GM21423 (cell line): ENCODE results near the gene LILRB1.
"Not testable (repeated sequence)": the region's sequence is repeated elsewhere in the genome, so short reads cannot be mapped to it uniquely, and the experiment has no call there.

Experiments
- ATAC-seq: cut with Tn5 transposase; IDR thresholded peaks from one replicate; pipeline ENCODE4 v1.9.1; 2021; ENCODE audit warnings: mild to moderate bottlenecking, moderate library complexity; ENCODE audit not compliant: unreplicated experiment

LILRB1 gene

DNA sequence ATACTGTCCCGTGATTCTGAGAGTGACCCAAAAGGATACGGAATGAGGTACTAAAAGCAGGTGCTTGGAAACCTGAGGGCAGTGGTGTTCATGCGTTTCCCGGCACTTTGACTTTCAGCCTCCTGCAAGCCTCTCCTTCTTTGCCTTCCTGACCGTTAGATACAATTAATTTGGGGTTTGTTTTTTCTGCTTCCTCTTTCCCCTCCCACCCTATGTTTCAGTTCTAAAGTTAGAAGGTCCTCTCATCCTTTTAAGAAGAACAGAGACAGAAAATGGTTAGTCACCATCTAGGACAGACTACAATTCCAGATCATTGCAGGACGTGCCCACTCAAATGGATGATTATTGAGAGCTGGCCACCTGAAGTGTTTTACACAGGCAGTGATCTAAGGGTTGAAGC, 30.7 kb downstream of the LILRB1 start:
- no peak for ATAC-seq

DNA sequence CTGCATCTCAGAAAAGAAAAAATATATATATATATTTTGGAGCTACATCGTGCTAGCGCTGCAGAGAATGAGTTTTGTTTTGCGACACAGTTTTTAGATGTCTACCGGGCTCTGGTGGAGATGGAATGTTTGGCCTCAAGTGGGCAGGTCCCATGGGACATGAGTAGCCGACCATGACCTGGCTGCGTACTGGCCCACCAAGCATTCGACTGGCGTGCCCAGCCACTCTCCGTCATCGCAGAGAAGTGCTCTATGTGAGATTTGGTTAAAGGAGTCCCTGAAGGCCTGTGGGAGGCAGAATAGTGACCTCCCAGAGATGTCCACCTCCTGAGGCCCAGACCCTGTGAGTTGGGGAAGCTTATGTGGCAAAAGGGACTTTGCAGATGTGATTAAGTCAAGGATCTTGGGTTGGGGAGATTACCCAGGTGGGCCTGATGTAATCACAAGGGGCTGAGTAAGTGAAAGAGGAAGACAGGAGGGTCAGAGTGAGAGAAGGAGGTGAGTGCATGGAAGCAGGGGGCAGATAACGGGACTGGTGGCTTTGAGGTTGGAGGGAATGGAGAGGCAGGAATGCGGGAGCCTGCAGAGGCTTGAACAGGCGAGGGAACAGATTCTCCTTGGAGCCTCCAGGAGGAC, 31.7 kb downstream of the LILRB1 start:
- ATAC-seq = no peak

DNA sequence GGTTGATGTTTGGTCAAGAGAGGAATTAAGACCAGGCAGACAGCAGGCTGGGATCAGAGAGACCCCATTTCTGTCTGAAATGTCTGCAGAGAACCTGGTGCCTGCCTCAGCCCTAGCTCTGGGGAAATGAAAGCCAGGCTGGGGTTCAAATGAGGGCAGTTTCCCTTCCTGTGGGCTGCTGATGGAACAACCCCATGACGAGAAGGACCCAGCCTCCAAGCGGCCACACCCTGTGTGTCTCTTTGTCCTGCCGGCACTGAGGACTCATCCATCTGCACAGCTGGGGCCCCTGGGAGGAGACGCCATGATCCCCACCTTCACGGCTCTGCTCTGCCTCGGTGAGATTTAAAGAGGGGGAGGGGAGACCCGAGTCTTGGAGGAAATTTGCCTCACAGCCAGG, 32.4 kb downstream of the LILRB1 start, which contains the start of gene LILRB4:
Gene LILRB4, plus strand, starts transcription at position 256 of the 400 bp plus-strand sequence. Its CDS starts 49 bp downstream, at position 305.
- ATAC-seq = no peak

DNA sequence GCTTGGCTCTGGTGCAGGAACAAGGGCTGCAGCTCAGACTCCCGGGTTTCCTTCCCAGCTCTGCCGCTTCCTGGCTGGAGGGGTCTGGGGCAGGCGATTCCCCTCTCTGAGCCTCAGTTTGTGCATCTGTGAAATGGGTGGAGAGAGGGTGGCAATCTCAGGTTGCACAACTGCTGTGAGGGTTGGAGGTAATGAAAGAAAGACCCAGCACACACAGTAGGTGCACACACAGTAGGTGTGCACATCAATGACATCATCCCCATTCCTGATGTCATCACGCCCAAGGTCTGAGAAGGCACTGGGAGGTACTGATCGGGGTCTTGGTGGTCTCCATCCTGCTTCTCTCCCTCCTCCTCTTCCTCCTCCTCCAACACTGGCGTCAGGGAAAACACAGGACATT, 35.2 kb downstream of the LILRB1 start:
- ATAC-seq = no peak

DNA sequence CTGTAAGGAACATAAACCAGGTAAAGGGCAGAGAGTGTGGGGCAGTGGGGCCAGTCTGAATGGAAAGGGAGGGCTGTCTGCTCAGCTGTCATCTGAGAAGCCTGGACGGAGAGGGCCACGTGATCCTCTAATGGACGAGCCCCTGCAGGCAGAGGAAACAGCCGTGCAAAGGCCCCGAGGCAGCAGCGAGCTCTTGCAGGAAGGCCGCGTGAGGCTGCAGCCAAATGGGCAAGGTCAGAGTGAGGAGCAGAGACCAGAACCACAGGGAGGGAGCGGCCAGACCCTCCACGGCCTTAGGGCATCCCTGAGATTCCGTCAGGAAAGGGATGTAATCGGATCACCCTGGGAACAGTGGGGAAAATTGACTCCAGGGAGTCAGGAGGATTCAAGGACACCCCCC, 36.9 kb downstream of the LILRB1 start:
- ATAC-seq = no peak

DNA sequence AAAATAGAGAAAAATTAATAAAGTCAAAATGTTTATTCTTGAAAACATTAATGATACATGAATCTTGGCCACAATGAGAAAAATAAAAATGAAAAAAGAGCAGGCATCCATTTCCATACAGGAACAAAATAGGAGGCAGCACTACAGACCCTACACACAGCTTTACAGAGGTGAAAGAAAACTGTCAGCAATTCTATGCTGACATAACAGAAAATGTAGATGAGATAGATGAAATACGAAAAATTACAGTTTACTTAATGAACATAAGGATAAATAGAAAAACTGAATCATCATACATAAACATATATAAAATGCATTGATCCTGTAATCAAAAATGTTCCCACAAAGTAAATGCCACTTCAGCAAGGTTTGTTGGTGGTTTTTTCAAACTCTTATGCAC, 38.1 kb downstream of the LILRB1 start:
- ATAC-seq = no peak

DNA sequence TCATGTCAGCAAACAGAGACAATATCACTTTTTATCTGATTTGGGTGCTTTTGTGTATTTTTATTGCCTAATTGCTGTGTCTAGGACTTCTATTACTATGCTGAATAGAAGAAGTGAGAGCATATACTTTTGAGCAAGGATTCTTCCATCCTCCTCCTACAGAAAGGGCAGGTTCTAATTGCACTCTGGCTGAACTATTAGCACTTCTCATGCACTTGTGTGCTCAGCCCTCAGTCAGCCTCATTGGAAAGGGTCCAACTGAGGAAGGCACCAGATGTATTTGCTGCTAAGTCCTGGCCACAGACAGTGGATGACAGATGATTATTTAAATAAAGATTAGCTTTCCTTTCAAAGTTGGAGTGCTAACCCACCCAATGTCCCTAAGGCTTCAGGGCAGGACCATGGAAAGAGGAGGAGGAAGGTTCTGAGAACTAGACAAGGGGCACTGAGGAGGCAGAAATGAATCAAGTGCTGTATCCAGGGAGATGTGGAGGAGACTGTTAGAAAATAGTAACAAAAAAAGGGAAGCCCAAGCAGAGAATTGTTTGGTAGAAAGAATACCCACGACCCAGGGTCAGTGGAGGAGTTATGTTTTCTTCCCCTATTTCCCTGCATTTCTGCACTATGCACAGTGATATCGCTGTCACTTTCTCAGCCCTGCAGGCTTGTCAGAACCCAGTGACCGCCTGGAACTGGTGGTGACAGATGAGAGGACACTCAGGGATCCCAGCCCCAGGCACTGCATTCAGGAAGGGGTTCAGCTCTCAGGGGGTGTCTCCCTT, 40.5 kb downstream of the LILRB1 start:
- no peak for ATAC-seq

DNA sequence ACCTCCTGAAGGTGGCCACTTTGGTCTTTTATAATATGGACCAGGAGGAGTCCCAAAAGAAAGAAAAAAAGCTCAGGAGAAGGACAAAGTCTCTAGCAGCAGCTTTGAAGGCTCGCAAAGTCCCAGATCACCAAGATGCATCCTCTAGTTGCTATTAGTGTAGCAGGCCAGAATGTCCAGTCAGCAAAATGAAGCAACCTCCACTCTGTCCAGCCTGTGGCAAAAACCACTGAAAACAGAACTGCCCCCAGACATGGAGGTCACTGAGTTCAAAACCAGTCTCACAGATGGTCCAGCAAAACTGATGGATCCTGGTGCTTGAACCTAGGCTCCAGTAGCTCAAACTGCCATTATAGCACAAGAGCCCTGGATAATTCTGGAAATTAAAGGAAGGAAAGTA, 42.9 kb downstream of the LILRB1 start:
- no peak for ATAC-seq

DNA sequence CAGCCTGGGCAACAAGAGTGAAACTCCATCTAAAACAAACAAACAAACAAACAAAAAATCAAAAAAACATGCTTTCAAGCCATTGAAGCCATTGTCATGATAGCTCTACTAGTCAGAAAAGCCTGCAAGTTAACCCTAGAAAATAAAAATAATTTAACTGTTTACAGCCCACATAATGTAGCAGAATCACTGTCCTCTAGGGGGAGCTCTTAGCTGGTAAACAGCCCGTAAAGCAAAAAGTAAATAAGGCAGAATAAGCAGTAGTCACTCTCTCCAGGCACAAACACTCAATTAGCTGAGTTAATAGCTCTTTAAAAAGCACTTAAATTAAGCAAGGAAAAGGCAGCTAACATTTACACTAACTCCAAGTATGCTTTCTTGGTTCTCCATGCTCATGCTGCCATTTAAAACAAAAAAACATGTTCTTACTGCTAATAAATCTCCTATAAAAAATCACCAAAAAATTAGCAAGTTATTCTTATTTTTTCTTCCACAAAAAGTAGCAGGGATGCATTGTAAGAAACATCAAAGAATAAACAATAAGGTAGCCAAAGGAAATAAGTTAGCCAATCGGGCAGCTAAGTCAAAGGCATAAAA, 43.8 kb downstream of the LILRB1 start:
- no peak for ATAC-seq

DNA sequence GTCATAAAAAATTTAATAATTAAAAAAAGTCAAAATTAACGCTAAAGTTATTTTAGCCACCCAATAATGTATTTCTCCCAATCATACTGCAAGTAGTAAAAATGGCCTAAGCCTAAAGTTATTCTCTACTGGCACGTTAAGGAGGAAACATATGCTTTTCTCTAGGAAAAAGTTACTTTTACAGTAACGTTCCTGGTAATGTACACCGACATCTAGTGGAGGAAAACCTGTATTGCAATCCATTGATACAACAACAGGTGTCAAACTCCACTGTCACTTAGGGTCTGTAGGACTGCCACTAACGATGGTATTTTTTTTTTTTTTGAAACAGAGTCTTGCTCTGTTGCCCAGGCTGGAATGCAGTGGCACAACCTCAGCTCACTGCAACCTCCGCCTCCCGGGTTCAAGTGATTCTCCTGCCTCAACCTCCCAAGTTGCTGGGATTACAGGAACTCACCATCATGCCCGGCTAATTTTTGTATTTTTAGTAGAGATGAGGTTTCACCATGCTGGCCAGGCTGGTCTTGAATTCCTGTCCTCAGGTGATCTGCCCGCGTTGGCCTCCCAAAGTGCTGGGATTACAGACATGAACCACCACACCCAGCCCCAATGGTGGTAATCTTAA, 46.0 kb downstream of the LILRB1 start:
- not testable (repeated sequence) for ATAC-seq

DNA sequence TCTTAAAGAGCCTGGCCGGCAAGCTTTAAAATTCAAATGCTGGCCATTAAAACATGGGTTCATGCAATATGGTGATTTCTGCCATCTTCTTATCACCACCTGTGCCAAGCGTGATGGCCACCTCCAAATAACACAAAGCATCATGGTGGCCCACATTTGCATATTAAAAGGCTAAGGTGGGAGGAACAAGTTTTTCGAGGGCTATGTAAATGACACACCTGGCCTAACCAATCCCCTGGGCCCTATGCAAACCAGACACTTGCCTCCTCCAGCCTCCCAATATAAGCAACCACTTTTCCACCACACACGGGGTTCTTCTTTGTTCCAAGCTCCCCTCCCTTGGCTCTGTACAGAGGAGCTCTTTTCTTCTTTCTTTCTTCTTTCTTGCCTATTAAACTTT, 46.9 kb downstream of the LILRB1 start:
- ATAC-seq = no peak

DNA sequence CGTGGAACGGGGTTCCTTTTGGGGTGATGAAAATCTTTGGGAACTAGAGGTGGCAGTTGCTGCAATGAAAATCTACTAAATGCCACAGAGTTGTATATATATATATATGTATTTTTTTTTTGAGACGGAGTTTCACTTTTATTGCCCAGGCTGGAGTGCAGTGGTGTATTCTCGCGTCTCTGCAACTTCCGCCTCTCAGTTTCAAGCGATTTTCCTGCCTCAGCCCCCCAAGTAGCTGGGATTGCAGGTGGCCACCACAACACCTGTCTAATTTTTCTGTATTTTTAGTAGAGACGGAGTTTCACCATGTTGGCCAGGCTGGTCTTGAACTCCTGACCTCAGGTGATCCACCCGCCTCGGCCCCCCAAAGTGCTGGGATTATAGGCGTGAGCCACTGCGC, 51.3 kb downstream of the LILRB1 start:
- ATAC-seq = not testable (repeated sequence)

DNA sequence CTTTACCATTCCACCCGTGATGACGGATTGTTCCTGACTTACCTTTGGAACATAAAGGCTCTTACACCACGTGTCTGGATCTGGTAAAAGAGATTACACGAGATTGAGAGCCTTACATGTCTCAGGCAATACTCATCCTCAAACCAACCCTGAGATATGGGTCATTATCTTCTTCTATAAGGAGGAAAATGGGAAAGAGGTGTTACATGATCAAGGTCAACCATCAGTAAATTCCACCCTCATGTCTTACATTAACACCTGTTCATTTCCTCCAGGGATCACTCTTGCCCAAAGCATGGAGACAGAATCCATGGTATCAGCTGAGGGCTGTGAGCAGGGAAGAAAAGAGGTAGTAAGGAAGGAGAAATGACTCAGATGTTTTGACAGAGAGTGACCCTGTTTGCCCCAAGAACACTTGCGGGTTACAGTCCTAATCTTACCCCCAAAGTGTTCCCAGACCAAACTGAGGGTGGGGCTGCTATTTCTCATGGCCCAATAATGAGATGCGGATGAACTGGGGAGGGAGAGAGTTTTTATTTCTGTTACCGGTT, 52.1 kb downstream of the LILRB1 start:
- ATAC-seq = no peak

DNA sequence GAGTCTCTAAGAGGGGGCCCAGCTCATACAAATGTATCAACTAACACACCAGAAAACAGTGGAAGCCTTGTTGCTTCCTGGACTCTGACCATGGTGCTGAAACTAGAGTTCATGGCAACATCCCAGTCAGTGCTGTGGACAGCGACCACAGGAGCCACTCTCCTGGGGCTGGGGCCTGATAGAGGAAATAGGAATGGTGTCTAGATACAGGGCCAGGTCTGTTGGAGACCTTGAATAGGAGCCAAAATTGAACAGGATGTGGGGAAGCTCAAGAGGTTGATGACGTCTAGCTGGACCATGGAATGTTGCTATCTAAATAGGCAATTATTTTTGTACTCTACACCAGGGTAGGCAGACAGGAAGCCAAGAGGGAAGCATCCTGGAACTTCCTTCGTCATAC, 54.2 kb downstream of the LILRB1 start:
- no peak for ATAC-seq
